HG02678 (cell line): ENCODE results near the gene ATP5PD.
A peak's percentile ranks its signal among the peaks of the same experiment; 100 is the strongest.
"Not testable (repeated sequence)": the region's sequence is repeated elsewhere in the genome, so short reads cannot be mapped to it uniquely, and the experiment has no call there.

Source experiments
- ATAC-seq: cut with Tn5 transposase; IDR thresholded peaks from one replicate; pipeline ENCODE4 v1.9.1; 2021; ENCODE audit warnings: mild to moderate bottlenecking, moderate library complexity; ENCODE audit not compliant: unreplicated experiment

ATP5PD gene

GRCh38 chr17:75025398-75025734 lies 21.4 kb downstream of the ATP5PD start:
- not testable (repeated sequence) for ATAC-seq

- no peak for ATAC-seq
Observed at GRCh38 chr17:75024686-75025397, 21.9 kb downstream of the ATP5PD start.

DNA sequence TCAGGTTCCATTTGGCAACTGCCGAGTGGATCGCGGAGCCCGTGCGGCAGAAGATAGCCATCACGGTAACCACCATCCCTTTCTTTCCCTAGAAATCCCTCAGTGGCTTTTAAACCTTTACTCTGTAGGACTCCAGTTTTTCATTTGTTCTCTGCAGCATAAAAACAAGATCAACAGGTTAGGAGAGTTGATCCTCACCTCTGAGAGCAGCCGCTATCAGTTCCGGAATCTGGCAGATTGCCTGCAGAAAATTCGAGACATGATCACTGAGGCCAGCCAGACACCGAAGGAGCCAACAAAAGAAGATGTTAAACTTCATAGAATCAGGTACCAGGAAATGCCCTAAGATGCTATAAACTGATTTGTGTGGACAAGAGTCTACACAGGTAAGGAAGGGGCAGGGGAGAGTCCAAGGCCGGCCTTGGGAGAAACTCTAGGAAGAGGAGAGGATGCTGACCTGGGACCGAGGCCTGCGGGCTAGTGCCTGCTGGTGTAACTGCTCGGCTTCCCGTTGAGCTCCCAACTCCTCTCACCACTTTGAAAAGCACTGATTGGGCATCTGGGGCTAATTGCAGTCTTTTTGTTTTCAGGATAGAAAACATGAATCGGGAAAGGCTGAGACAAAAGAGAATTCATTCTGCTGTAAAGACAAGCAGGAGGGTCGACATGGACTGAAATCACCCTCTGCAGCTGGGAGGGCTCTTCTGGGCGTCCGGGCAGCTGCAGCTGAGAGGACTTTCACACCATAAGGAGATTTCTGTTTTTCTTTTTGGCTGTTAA lies 26.2 kb downstream of the ATP5PD start:
- ATAC-seq: no peak

DNA sequence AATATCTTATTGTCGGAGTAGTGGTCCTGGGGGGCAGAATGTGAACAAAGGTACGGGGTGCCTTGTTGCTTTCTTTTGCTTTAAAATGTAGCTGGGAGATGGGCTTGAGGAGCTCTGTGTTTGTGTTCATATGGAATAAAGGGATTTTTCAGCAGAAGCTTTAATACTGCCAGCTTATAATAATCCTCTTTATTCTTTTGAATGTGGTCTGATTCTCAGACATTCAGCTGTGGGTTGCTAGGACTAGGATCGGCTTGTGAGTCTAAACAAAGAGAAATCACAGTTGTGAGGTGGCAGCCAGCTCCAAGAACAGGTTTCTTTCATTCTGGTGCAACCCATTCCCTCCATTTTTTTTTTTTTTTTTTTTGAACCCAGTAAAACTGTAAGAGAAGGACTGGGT lies 27.1 kb downstream of the ATP5PD start:
- no peak for ATAC-seq

DNA sequence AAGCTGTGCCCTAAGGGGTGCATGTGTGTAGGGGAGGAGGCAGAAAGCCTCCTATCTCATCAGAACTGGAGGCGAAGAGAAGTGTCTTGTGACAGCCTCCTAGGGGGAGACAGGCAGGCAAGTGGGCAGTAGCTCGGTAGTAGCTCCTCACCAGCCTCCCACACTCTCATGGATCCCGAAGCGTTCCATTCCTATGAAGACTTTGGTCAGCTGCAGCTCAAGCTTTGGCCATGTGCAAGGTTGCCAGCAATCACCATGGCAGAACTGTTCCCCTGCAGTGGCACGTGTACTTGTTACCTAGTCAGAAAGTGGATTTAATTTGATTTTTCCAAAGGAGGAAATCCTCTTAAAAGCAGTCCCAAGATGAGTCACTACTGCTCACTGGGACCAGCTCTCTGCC lies 27.6 kb downstream of the ATP5PD start:
- no peak for ATAC-seq

DNA sequence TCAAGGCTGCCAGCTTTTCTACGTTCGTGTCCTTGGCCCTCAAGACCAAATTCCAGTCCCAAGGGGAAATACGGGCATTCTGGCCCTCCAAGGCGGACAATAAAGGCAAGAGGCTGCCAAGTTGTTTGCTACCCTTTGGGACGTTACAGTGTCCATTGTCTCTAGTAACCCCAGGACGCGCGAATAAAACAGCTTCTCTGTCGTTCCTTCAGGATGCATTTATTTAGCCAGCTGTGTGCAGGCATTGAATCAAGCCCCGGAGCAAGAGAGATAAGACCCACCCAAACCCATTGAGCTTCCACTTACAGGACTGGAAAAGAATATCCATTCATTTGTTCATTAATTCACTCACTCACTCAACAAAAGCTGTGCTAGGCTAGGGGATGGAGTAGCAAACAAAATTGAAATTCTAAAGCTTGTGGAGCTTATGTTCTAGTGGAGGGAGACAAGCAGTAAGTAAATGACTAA lies 33.6 kb downstream of the ATP5PD start:
- ATAC-seq: no peak

DNA sequence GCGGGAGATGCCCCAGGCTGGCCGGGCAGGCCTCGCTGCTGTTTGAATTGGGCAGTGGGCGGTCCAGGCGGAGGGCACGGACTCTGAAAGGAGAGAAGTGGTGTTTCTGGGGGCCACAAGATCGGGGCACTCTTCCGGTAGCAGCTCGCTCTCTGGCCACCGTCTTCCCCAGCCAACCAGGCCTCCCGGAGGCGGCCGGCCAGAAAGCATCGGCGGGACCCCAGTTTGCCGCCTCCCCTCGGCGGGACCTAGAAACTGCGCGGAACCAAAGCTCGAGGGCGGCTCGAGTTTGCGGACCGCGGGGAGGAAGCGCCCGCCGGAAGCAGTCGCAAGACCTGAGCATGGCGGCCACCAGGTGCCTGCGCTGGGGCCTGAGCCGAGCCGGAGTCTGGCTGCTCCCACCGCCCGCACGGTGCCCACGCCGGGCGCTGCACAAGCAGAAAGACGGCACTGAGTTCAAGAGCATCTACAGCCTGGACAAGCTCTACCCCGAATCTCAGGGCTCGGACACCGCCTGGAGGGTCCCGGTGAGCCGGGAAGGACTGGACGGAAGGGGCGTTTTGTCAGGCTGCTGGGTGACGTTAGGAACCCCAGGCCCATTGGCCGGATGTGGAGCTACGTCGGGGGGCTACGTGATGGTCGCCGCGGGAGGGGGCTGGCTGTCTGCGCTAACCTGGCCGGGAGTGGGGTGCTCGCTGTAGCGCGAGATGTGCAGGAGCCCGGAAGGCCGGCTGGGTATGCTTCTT lies 34.2 kb downstream of the ATP5PD start, which contains the start of gene MRPL58:
Gene MRPL58 (plus strand): TSS at position 325 of the 746 bp plus-strand sequence. CDS start 17 bp downstream, at position 342.
- peak; percentile 88 for ATAC-seq

- ATAC-seq: no peak
Observed at GRCh38 chr17:75012096-75012345, 34.7 kb downstream of the ATP5PD start.

GRCh38 chr17:75011401-75012095 lies 35.2 kb downstream of the ATP5PD start:
- no peak for ATAC-seq

GRCh38 chr17:75010683-75011400 lies 35.9 kb downstream of the ATP5PD start:
- no peak for ATAC-seq

DNA sequence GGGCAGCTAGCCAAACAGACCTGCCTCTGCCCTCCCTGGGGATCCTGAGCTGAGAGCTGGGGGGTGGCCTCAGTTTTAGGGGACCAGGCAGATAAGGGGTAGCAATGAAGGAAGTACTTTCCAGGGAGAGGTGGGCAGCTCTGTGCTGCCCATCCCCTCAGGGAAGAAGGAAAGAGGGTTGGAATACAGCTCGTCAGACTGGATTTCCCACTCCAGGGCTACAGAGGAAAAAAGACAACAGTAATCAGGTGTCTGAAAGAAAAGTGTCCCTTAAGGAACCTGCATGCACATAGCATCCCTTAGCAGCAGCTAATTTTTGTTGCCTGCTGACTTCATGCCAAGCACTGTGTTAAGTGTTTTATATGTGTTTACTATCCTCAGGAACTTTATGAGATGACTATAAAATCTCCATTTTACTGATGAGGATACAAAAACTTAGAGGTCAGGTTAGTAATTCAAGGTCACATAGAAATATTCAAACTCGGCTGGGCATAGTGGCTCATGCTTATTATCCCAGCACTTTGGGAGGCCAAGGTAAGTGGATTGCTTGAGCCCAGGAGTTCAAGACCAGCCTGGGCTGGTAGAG lies 37.5 kb downstream of the ATP5PD start:
- no peak for ATAC-seq

DNA sequence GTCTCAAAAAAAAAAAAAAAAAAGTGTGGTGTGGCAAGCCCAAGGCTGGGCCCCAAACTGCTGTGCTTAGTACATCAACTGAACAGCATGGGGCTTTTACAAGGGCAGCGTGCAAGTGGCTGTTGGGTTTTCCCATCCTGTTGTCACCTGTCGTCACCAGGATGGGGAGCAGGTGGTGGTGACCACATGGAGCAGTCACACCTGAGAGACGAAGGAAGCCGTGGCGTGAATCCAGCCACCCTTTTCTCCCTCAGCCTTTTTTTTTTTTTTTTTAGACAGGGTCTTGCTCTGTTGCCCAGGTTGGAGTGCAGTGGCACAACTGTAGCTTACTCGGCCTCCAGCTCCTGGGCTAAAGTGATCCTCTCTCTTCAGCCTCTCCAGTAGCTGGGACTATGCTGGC lies 38.4 kb downstream of the ATP5PD start:
- no peak for ATAC-seq

GRCh38 chr17:75006653-75007052 lies 40.1 kb downstream of the ATP5PD start:
- ATAC-seq: no peak

- not testable (repeated sequence) for ATAC-seq
Observed at GRCh38 chr17:75006084-75006483, 40.7 kb downstream of the ATP5PD start.

DNA sequence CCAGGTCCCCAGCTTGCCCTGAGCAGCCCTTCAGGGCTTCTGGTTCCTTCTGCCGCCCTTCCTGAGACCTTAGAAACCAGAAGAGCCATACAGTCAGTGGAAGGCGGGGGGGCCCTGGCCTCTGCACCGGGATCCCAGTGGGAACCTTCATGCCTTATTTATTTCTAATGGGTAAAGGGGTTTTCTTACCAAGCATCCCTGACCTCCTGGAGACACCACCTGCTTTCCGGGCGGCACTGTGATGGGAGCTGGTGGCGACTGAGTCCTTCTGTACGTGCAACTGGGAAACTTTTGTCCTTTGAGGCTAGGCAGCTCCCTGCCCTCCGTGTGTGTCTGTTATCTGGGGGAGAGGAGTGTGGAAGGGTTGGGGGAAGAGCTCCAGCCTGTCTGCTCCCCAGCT lies 41.5 kb downstream of the ATP5PD start:
- no peak for ATAC-seq

DNA sequence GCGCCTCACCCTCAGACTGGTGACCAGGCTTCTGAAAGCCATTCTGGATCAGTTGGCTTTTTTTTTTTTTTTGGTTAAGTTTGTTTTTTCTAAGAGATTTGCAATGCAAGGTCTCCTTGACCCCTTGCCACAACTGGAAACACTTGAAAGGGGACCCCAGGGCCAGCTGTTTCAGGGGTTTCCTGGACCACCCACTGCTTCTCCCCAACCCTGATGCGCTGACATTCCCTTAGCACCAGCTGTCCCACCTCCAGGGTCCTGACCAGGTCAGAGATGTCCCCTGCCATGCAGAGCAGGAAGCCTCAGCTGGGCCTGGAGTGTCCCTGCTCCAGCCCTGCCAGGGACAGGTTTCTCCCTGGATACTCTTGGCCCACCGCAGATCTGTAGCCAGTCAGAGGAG lies 42.4 kb downstream of the ATP5PD start:
- ATAC-seq: no peak

GRCh38 chr17:75003957-75004355 lies 42.8 kb downstream of the ATP5PD start:
- no peak for ATAC-seq

- ATAC-seq: no peak
Observed at GRCh38 chr17:75003070-75003956, 43.5 kb downstream of the ATP5PD start.
